Activated CD4-positive, alpha-beta T cell treated with anti-CD3 and anti-CD28 coated beads, Interleukin-2, amount 50 U/mL, for 24 hours (primary cell): ENCODE data around the gene EZH1.

ENCODE experiments used
- DNase-seq, 2 donors: peaks; one replicate each; pipeline ENCODE4 v3.0.0-alpha.2; 2020; ENCODE audit warnings: low read depth in 1 of 2, low spot score in 1 of 2

Gene EZH1

GRCh38 chr17:42723636-42724035, 21.2 kb downstream of the EZH1 start:
- no peak for DNase-seq

- DNase-seq, result peak in 1 of 2 donors; percentile 47
These were observed 23.8 kb downstream of the EZH1 start for GRCh38 chr17:42720996-42721583.

GRCh38 chr17:42709561-42709960, 35.3 kb downstream of the EZH1 start:
- DNase-seq, result no peak

GRCh38 chr17:42708588-42708987, 36.3 kb downstream of the EZH1 start:
- no peak for DNase-seq

GRCh38 chr17:42706732-42707131, 38.1 kb downstream of the EZH1 start:
- no peak for DNase-seq

GRCh38 chr17:42704837-42705494, 39.9 kb downstream of the EZH1 start:
- no peak for DNase-seq

GRCh38 chr17:42704490-42704836, 40.4 kb downstream of the EZH1 start:
- DNase-seq, result no peak

GRCh38 chr17:42702446-42702845, 42.4 kb downstream of the EZH1 start:
- DNase-seq, result no peak

GRCh38 chr17:42700586-42701289, 44.1 kb downstream of the EZH1 start:
- no peak for DNase-seq

GRCh38 chr17:42699415-42699740, 45.5 kb downstream of the EZH1 start:
- no peak for DNase-seq

GRCh38 chr17:42698736-42699414, 46.0 kb downstream of the EZH1 start:
- no peak for DNase-seq

GRCh38 chr17:42697108-42697811, 47.6 kb downstream of the EZH1 start:
- no peak for DNase-seq

GRCh38 chr17:42695500-42695899, 49.3 kb downstream of the EZH1 start:
- DNase-seq, result no peak

- no peak for DNase-seq
These were observed 50.3 kb downstream of the EZH1 start for GRCh38 chr17:42694524-42694923.

- DNase-seq, result no peak
These were observed 52.4 kb downstream of the EZH1 start for GRCh38 chr17:42692489-42692888.

GRCh38 chr17:42691021-42691545, 53.8 kb downstream of the EZH1 start:
- no peak for DNase-seq

- DNase-seq, result no peak
These were observed 54.2 kb downstream of the EZH1 start for GRCh38 chr17:42690596-42690995.

- no peak for DNase-seq
These were observed 57.0 kb downstream of the EZH1 start for GRCh38 chr17:42687707-42688320.

- no peak for DNase-seq
These were observed 58.2 kb downstream of the EZH1 start for GRCh38 chr17:42686520-42687128.

GRCh38 chr17:42685831-42686230, 59.0 kb downstream of the EZH1 start:
- no peak for DNase-seq
